GM12878 (cell line): ENCODE results near the gene TBL1XR1. TPM values are rescaled to one million over a fixed set of nuclear protein-coding genes. Genes with fewer than 3 reads are reported as not detected.

Source experiments
- BACH1 ChIP-seq: fragments of 450-650 bp; IDR thresholded peaks from 2 replicates; pipeline ENCODE4 v1.6.1; 2017; ENCODE audit warnings: mild to moderate bottlenecking, borderline replicate concordance
- BCL11A ChIP-seq: IDR thresholded peaks from 2 replicates; pipeline ENCODE4 v1.6.1; 2011; ENCODE audit warnings: low read depth, low read length
- CBX3 ChIP-seq: fragments of 200-600 bp; sonication (generic); IDR thresholded peaks from 2 replicates; pipeline ENCODE4 v1.6.1; 2016; ENCODE audit warnings: low read depth, borderline replicate concordance
- CEBPB ChIP-seq, 2 experiments: fragments of 150-350 bp in 1 of 2; IDR thresholded peaks; 2 replicates each; pipeline ENCODE4 v1.6.1; 2012 to 2014; ENCODE audit warnings: low read depth in 2 of 2, low read length in 2 of 2, borderline replicate concordance in 1 of 2, inconsistent platforms in 1 of 2
- CHD4 ChIP-seq: fragments of 200-600 bp; sonication (generic); IDR thresholded peaks from 2 replicates; pipeline ENCODE4 v1.6.1; 2016; ENCODE audit warnings: mild to moderate bottlenecking
- HDAC6 ChIP-seq: fragments of 200-600 bp; sonication (generic); IDR thresholded peaks from one replicate; pipeline ENCODE4 v1.8.0; 2017; ENCODE audit warnings: antibody characterized with exemption; ENCODE audit not compliant: unreplicated experiment
- IRF4 ChIP-seq: IDR thresholded peaks from 2 replicates; pipeline ENCODE4 v1.6.1; 2011; ENCODE audit warnings: low read depth, low read length
- MEF2A ChIP-seq: IDR thresholded peaks from 2 replicates; pipeline ENCODE4 v1.6.1; 2011; ENCODE audit warnings: low read depth, mild to moderate bottlenecking, low read length, moderate library complexity; ENCODE audit not compliant: insufficient read depth
- MTA3 ChIP-seq: IDR thresholded peaks from 2 replicates; pipeline ENCODE4 v1.6.1; 2012; ENCODE audit warnings: low read length, inconsistent platforms, borderline replicate concordance
- PAX5 ChIP-seq: IDR thresholded peaks from 2 replicates; pipeline ENCODE4 v1.6.1; 2011; ENCODE audit warnings: low read depth, low read length, borderline replicate concordance
- RAD51 ChIP-seq: fragments of 450-650 bp; IDR thresholded peaks from 2 replicates; pipeline ENCODE4 v1.6.1; 2016; ENCODE audit warnings: moderate library complexity, mild to moderate bottlenecking, inconsistent platforms
- TBL1XR1 ChIP-seq: IDR thresholded peaks from 2 replicates; pipeline ENCODE4 v1.6.1; 2012; ENCODE audit warnings: low read depth, low read length, improper control_type of control experiment
- YY1 ChIP-seq: IDR thresholded peaks from 2 replicates; pipeline ENCODE4 v1.6.1; 2011; ENCODE audit warnings: low read depth, mild to moderate bottlenecking, low read length
- ZBED1 ChIP-seq: IDR thresholded peaks from 2 replicates; pipeline ENCODE4 v1.6.1; 2016; ENCODE audit warnings: borderline replicate concordance
- ZNF217 ChIP-seq: fragments of 450-650 bp; IDR thresholded peaks from 2 replicates; pipeline ENCODE4 v1.6.1; 2017; ENCODE audit warnings: antibody characterized with exemption, mild to moderate bottlenecking
- polyA plus RNA-seq, 11 experiments: library from polyadenylated mRNA; depleted of rRNA in 4 of 11; unstranded in 6 of 11; stranded (reverse) in 5 of 11; fragments of >200 nt; fragmentation: Nextera tagmentation in 4 of 11; fragmentation: Illumina TruSeq in 1 of 11; extraction: Ambion mirVana in 4 of 11; extraction: Trizol in 1 of 11; gene quantifications; 1 replicate in 1 of 11; 2 replicates in 10 of 11; pipeline versions ENCODE4 v1.2.1 to v1.2.3, GENCODE V29; 2011 to 2016; ENCODE audit warnings: inconsistent platforms in 2 of 11, missing spikeins in 2 of 11, low read depth in 1 of 11
- total RNA-seq, 4 experiments: library from RNA; depleted of rRNA in 3 of 4; stranded (reverse); fragments of >200 nt in 3 of 4; fragmentation: Illumina TruSeq in 1 of 4; extraction: Trizol in 1 of 4; gene quantifications; 2 replicates each; pipeline versions ENCODE4 v1.2.1 to v1.2.3, GENCODE V29; 2013 to 2021
- TF ChIP-seq, protein P1 (sequence below): fragments of 450-650 bp; IDR thresholded peaks from 2 replicates; pipeline ENCODE4 v1.6.1; 2017; ENCODE audit warnings: mild to moderate bottlenecking, moderate library complexity
- TF ChIP-seq, protein P2 (sequence below): IDR thresholded peaks from 2 replicates; pipeline ENCODE4 v1.6.1; 2012; ENCODE audit warnings: improper control_type of control experiment, low read depth, low read length; ENCODE audit not compliant: insufficient replicate concordance

The TBL1XR1 gene
- total and polyA plus RNA-seq, 10 of the 15 experiments (the other 5 are each of a cell fraction or from before 2014, with no cell fraction given): 13.0 to 115 (median 60.4) TPM

DNA sequence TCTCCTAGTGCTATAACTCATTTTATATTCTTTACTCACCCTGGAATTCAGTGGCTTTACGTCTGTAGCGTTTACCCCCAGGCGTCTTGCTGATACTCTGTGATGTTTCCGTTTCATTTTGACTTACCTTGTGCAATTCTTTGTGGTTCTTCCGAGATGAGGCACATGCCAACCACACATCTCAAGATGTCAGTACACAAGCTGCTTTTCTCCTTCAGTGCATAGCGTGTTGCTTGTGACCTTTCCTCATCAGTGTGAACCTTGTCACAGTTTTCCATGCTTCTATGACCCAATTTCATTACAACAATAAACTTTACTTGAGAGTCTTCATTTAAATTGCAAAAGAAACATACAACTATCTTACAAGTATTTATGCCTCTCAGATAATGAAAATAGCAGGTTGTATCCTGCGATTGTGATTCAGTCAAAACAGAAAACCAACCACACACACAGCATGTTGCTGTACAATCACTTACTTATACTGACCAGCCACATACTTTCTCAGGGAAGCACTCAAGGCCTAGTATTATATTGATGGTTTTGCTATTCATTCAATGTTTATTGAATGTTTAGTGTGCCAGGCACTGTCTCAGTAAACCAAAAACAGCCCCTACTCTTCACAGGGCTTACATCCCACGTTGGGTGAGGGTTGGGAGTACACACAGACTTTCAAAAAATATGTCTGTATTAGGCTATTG lies 4.6 kb upstream of the TBL1XR1 start (continued):
- TF ChIP-seq, protein P1, sequence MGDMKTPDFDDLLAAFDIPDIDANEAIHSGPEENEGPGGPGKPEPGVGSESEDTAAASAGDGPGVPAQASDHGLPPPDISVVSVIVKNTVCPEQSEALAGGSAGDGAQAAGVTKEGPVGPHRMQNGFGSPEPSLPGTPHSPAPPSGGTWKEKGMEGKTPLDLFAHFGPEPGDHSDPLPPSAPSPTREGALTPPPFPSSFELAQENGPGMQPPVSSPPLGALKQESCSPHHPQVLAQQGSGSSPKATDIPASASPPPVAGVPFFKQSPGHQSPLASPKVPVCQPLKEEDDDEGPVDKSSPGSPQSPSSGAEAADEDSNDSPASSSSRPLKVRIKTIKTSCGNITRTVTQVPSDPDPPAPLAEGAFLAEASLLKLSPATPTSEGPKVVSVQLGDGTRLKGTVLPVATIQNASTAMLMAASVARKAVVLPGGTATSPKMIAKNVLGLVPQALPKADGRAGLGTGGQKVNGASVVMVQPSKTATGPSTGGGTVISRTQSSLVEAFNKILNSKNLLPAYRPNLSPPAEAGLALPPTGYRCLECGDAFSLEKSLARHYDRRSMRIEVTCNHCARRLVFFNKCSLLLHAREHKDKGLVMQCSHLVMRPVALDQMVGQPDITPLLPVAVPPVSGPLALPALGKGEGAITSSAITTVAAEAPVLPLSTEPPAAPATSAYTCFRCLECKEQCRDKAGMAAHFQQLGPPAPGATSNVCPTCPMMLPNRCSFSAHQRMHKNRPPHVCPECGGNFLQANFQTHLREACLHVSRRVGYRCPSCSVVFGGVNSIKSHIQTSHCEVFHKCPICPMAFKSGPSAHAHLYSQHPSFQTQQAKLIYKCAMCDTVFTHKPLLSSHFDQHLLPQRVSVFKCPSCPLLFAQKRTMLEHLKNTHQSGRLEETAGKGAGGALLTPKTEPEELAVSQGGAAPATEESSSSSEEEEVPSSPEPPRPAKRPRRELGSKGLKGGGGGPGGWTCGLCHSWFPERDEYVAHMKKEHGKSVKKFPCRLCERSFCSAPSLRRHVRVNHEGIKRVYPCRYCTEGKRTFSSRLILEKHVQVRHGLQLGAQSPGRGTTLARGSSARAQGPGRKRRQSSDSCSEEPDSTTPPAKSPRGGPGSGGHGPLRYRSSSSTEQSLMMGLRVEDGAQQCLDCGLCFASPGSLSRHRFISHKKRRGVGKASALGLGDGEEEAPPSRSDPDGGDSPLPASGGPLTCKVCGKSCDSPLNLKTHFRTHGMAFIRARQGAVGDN: no peak
- TF ChIP-seq RAD51: peak; percentile 48; the same call in 1 of the 2 replicates
- TF ChIP-seq, protein P2, sequence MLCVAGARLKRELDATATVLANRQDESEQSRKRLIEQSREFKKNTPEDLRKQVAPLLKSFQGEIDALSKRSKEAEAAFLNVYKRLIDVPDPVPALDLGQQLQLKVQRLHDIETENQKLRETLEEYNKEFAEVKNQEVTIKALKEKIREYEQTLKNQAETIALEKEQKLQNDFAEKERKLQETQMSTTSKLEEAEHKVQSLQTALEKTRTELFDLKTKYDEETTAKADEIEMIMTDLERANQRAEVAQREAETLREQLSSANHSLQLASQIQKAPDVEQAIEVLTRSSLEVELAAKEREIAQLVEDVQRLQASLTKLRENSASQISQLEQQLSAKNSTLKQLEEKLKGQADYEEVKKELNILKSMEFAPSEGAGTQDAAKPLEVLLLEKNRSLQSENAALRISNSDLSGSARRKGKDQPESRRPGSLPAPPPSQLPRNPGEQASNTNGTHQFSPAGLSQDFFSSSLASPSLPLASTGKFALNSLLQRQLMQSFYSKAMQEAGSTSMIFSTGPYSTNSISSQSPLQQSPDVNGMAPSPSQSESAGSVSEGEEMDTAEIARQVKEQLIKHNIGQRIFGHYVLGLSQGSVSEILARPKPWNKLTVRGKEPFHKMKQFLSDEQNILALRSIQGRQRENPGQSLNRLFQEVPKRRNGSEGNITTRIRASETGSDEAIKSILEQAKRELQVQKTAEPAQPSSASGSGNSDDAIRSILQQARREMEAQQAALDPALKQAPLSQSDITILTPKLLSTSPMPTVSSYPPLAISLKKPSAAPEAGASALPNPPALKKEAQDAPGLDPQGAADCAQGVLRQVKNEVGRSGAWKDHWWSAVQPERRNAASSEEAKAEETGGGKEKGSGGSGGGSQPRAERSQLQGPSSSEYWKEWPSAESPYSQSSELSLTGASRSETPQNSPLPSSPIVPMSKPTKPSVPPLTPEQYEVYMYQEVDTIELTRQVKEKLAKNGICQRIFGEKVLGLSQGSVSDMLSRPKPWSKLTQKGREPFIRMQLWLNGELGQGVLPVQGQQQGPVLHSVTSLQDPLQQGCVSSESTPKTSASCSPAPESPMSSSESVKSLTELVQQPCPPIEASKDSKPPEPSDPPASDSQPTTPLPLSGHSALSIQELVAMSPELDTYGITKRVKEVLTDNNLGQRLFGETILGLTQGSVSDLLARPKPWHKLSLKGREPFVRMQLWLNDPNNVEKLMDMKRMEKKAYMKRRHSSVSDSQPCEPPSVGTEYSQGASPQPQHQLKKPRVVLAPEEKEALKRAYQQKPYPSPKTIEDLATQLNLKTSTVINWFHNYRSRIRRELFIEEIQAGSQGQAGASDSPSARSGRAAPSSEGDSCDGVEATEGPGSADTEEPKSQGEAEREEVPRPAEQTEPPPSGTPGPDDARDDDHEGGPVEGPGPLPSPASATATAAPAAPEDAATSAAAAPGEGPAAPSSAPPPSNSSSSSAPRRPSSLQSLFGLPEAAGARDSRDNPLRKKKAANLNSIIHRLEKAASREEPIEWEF: no peak
- peak; percentile 73; the same call in 1 of the 2 replicates for TF ChIP-seq ZBED1
- TF ChIP-seq HDAC6: no peak
- TF ChIP-seq BCL11A: peak; percentile 86; the same call in 1 of the 2 replicates
- peak; percentile 65; the same call in 1 of the 2 replicates for TF ChIP-seq MEF2A
- peak; percentile 81; the same call in 1 of the 2 replicates for TF ChIP-seq PAX5
- peak; percentile 86 for TF ChIP-seq MTA3
- TF ChIP-seq TBL1XR1: peak; percentile 53; the same call in 1 of the 2 replicates
- peak; percentile 57 to 61; a peak in 2 of 4 replicates for TF ChIP-seq CEBPB (IDR thresholded peaks at IDR 0.05; ENCODE audit: borderline replicate concordance in 1 of 2, low read depth in 2 of 2, low read length in 2 of 2)
- peak; percentile 30; the same call in 1 of the 2 replicates for TF ChIP-seq BACH1
- no peak for TF ChIP-seq CBX3
- no peak for TF ChIP-seq CHD4
- TF ChIP-seq YY1: 0 out of 2 replicates have a peak, but pooled peaks have one; percentile 35
- TF ChIP-seq IRF4: peak; percentile 92
- TF ChIP-seq ZNF217: 0 out of 2 replicates have a peak, but pooled peaks have one; percentile 56
